ENCODE data around the gene TRAF3. TPM values are rescaled to one million over a fixed set of nuclear protein-coding genes. Genes with fewer than 3 reads are reported as not detected.
A peak's percentile ranks its signal among the peaks of the same experiment; 100 is the strongest.
"Not testable (repeated sequence)": the region's sequence is repeated elsewhere in the genome, so short reads cannot be mapped to it uniquely, and the experiment has no call there.

Gene TRAF3
- total RNA-seq, 1 experiment from 2014 or later, result 11.2 TPM

GRCh38 chr14:102760496-102761193 is 16.6 kb upstream of the TRAF3 start (continued):
- TF ChIP-seq ZNF232 (CRISPR knock-in tag; IDR thresholded peaks at IDR 0.05) (0 out of 2 replicates have a peak, but pooled peaks have one; percentile 45), NFATC4 (CRISPR knock-in tag; IDR thresholded peaks at IDR 0.05) (no peak), ZNF138 (CRISPR knock-in tag; conservative IDR thresholded peaks at IDR 0.05) (no peak), SP1 (CRISPR knock-in tag; conservative IDR thresholded peaks at IDR 0.05) (0 out of 2 replicates have a peak, but pooled peaks have one; percentile 47), SMAD4 (CRISPR knock-in tag; IDR thresholded peaks at IDR 0.05) (0 out of 2 replicates have a peak, but pooled peaks have one; percentile 19), JAZF1 (CRISPR knock-in tag; IDR thresholded peaks at IDR 0.05) (no peak), FOXK1 (CRISPR knock-in tag; IDR thresholded peaks at IDR 0.05) (no peak), ARID4B (CRISPR knock-in tag; IDR thresholded peaks at IDR 0.05; ENCODE audit: borderline replicate concordance) (peak; percentile 31; the same call in 1 of the 2 replicates), USF1 (CRISPR knock-in tag; IDR thresholded peaks at IDR 0.05) (peak; percentile 26; the same call in 1 of the 2 replicates)

- H3K9me3 Mint-ChIP-seq, result no peaks in the 10 kb centered on the region; the same call in 1 of the 2 replicates
- no peaks in the 10 kb centered on the region for H3K36me3 Mint-ChIP-seq
- no peak for ATAC-seq
- CTCF ChIA-PET, result interaction anchor here (0.7 to 3.7 kb wide), 6 partner anchors 12 to 237 kb away, joined by 3 to 33 read pairs (median 6); no protein-coding TSS in a partner anchor
- POLR2A ChIA-PET, result no interaction called here
- no peaks in the 10 kb centered on the region for H3K27me3 Mint-ChIP-seq (ENCODE audit: low read depth)
- no peak overlapping the region for H3K4me3 Mint-ChIP-seq
- TF ChIP-seq SP1 (CRISPR knock-in tag; conservative IDR thresholded peaks at IDR 0.05) (0 out of 2 replicates have a peak, but pooled peaks have one; percentile 10), MXD4 (CRISPR knock-in tag; IDR thresholded peaks at IDR 0.05; ENCODE audit: borderline replicate concordance) (no peak)
- H3K27ac Mint-ChIP-seq, result no peak overlapping the region; the same call in 1 of the 2 replicates
- peaks cover 32% of the 10 kb centered on the region for H3K4me1 Mint-ChIP-seq
- DNase-seq (ENCODE audit: low spot score), result no peak
Measured at GRCh38 chr14:102761206-102761605, 16.0 kb upstream of the TRAF3 start.

- Mint-ChIP-seq H3K27ac (no peak overlapping the region), H3K4me3 (no peak overlapping the region), H3K36me3 (no peaks in the 10 kb centered on the region), H3K9me3 (no peaks in the 10 kb centered on the region), H3K27me3 (ENCODE audit: low read depth) (no peaks in the 10 kb centered on the region), H3K4me1 (peaks cover 30% of the 10 kb centered on the region)
- DNase-seq (ENCODE audit: low spot score) (no peak), ATAC-seq (no peak)
- TF ChIP-seq ATF1 (CRISPR knock-in tag; IDR thresholded peaks at IDR 0.05) (no peak), JAZF1 (CRISPR knock-in tag; IDR thresholded peaks at IDR 0.05) (no peak), CREB1 (CRISPR knock-in tag; IDR thresholded peaks at IDR 0.05) (no peak), SOX15 (CRISPR knock-in tag; IDR thresholded peaks at IDR 0.05) (no peak), ZNF317 (CRISPR knock-in tag; IDR thresholded peaks at IDR 0.05; ENCODE audit: borderline replicate concordance, low read depth) (no peak), TCF7 (CRISPR knock-in tag; IDR thresholded peaks at IDR 0.05; ENCODE audit: low read depth) (no peak), AR (CRISPR knock-in tag; IDR thresholded peaks at IDR 0.05) (no peak), TP53 (CRISPR knock-in tag; IDR thresholded peaks at IDR 0.05) (no peak), ZNF512 (CRISPR knock-in tag; IDR thresholded peaks at IDR 0.05; ENCODE audit: borderline replicate concordance) (no peak), ZBTB21 (CRISPR knock-in tag; IDR thresholded peaks at IDR 0.05; ENCODE audit: borderline replicate concordance) (no peak), FOXP1 (CRISPR knock-in tag; IDR thresholded peaks at IDR 0.05; ENCODE audit: borderline replicate concordance) (no peak), NR3C1 (CRISPR knock-in tag; conservative IDR thresholded peaks at IDR 0.05; ENCODE audit: low read depth) (no peak)
- CTCF ChIA-PET, result interaction anchor here (1.4 to 1.5 kb wide), 2 partner anchors 9 to 70 kb away, joined by 6 read pairs; no protein-coding TSS in a partner anchor
- POLR2A ChIA-PET, result no interaction called here
Measured at GRCh38 chr14:102764220-102764671, 13.0 kb upstream of the TRAF3 start.

GRCh38 chr14:102765770-102766169 is 11.5 kb upstream of the TRAF3 start:
- not testable (repeated sequence) for H3K36me3 Mint-ChIP-seq; H3K4me3 Mint-ChIP-seq; H3K27me3 Mint-ChIP-seq (ENCODE audit: low read depth); H3K9me3 Mint-ChIP-seq; ATAC-seq; H3K27ac Mint-ChIP-seq; DNase-seq (ENCODE audit: low spot score)
- H3K4me1 Mint-ChIP-seq, result peaks cover 16% of the 10 kb centered on the region
- POLR2A ChIA-PET, result interaction anchor here (0.7 kb wide), 1 partner anchor 266 kb away, joined by 5 read pairs; no protein-coding TSS in a partner anchor
- CTCF ChIA-PET, result interaction anchor here (1.4 to 1.5 kb wide), 2 partner anchors 7 to 71 kb away, joined by 6 read pairs; no protein-coding TSS in a partner anchor

Data from WTC11 (cell line).